Mesothelial cell of epicardium (in vitro differentiated cells): ENCODE measurements around the gene S100P. TPM values are rescaled to one million over a fixed set of nuclear protein-coding genes. Genes with fewer than 3 reads are reported as not detected.

ENCODE experiments used
- DNase-seq, 2 experiments: peaks; one replicate each; pipeline ENCODE4 v3.0.0; 2021; ENCODE audit warnings: low spot score in 2 of 2; ENCODE audit not compliant: unreplicated experiment in 2 of 2
- H3K27ac Mint-ChIP-seq: 2 replicates; pipeline ENCODE4 v1.8.0; 2021; ENCODE audit warnings: mixed read lengths
- H3K27me3 Mint-ChIP-seq: 2 replicates; pipeline ENCODE4 v1.8.0; 2021; ENCODE audit warnings: low read depth, mixed read lengths
- H3K36me3 Mint-ChIP-seq: 2 replicates; pipeline ENCODE4 v1.8.0; 2021; ENCODE audit warnings: mixed read lengths
- H3K4me1 Mint-ChIP-seq: 2 replicates; pipeline ENCODE4 v1.8.0; 2021; ENCODE audit warnings: mixed read lengths
- H3K4me3 Mint-ChIP-seq: 2 replicates; pipeline ENCODE4 v1.8.0; 2021; ENCODE audit warnings: mild to moderate bottlenecking, moderate library complexity, mixed read lengths
- H3K9me3 Mint-ChIP-seq: 2 replicates; pipeline ENCODE4 v1.8.0; 2021; ENCODE audit warnings: mixed read lengths
- total RNA-seq: library from RNA; stranded (reverse); gene quantifications from 3 replicates; pipeline ENCODE4 v1.2.1, GENCODE V29; 2021
- TF ChIP-seq, protein P1 (sequence below): fragments of 200-600 bp; sonication (generic); IDR thresholded peaks from one replicate; pipeline ENCODE4 v1.5.0; 2021; ENCODE audit warnings: antibody characterized with exemption; ENCODE audit not compliant: unreplicated experiment

S100P gene
- total RNA-seq, 1 donor from 2014 or later: 1.1 TPM

DNA sequence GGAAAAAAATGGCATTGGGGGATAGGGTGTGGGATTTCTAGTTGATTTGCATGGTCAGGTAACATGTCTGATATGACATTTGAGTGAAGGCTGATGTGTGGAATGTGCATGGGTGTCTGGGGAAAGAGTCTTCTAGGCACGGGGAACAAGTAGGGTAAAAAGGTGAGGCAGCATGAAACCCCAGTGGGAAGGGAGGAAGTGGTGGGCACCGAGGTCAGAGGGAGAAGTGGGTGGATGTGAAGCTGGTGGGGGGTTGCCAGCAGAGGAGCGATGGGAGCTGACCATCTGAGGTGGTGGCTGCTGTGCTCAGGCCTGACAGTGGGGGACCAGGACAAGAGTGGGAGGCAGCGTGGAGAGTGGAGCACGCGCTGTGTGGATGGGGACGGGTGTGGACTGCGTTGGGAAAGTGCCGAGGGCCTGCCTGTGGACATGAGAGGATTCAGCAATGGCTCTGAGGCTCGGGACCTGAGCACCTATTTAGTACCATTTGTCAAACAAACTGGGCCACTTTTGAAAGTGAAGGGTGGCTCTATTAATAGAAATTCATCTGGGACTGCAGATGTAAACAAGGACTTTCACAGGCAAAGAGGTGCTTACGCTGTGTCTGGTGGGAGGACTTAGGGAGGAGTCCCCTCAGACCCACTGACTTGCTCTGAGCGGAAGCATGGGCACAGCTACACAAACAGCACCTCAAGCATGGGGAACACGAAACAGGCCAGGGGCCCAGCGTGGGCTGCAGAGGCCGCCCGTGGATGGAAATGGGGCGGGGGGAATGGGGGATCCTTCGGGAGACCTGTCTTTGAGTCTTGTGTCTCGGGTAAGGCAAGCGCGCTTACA is 16.7 kb upstream of the S100P start:
- Mint-ChIP-seq H3K4me3 (no peak overlapping the region), H3K9me3 (peaks cover 7% of the 10 kb centered on the region), H3K4me1 (peaks cover 37% of the 10 kb centered on the region), H3K27me3 (no peaks in the 10 kb centered on the region), H3K36me3 (peaks cover 26% of the 10 kb centered on the region), H3K27ac (no peak overlapping the region)
- no peak for DNase-seq
- TF ChIP-seq, protein P1, sequence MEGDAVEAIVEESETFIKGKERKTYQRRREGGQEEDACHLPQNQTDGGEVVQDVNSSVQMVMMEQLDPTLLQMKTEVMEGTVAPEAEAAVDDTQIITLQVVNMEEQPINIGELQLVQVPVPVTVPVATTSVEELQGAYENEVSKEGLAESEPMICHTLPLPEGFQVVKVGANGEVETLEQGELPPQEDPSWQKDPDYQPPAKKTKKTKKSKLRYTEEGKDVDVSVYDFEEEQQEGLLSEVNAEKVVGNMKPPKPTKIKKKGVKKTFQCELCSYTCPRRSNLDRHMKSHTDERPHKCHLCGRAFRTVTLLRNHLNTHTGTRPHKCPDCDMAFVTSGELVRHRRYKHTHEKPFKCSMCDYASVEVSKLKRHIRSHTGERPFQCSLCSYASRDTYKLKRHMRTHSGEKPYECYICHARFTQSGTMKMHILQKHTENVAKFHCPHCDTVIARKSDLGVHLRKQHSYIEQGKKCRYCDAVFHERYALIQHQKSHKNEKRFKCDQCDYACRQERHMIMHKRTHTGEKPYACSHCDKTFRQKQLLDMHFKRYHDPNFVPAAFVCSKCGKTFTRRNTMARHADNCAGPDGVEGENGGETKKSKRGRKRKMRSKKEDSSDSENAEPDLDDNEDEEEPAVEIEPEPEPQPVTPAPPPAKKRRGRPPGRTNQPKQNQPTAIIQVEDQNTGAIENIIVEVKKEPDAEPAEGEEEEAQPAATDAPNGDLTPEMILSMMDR: no peak

GRCh38 chr4:6680372-6681034 is 13.2 kb upstream of the S100P start:
- no peak for DNase-seq
- no peak overlapping the region for H3K4me3 Mint-ChIP-seq
- peaks cover 7% of the 10 kb centered on the region for H3K9me3 Mint-ChIP-seq
- peaks cover 18% of the 10 kb centered on the region for H3K4me1 Mint-ChIP-seq
- no peaks in the 10 kb centered on the region for H3K27me3 Mint-ChIP-seq
- H3K27ac Mint-ChIP-seq: no peak overlapping the region
- TF ChIP-seq, protein P1: no peak
- H3K36me3 Mint-ChIP-seq: peaks cover 26% of the 10 kb centered on the region

DNA sequence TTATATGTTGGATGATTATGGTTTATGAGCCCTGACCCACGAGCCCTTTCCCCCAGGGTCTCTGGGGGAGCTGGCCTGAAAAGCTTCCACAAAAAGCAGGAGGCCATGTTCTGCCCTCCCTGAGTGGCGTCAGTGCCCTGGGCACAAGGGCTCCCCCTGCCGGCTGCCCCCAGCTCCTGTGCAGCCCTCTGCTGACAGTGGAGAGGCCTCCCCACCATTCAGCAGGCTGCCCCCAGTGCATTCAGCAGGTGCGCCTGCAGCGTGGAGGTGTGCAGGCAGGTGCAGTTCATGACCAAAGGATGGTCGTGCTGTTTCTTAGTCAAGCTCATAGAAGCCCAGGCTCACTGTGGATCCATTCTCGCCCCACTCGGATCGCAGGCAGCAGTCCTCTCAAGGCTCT is 12.5 kb upstream of the S100P start:
- Mint-ChIP-seq H3K4me3 (no peak overlapping the region), H3K27ac (no peak overlapping the region)
- TF ChIP-seq, protein P1: no peak

GRCh38 chr4:6682862-6683590 is 10.7 kb upstream of the S100P start:
- H3K27ac Mint-ChIP-seq: no peak overlapping the region
- no peak overlapping the region for H3K4me3 Mint-ChIP-seq
- no peak for DNase-seq
- TF ChIP-seq, protein P1: no peak
- H3K9me3 Mint-ChIP-seq: peaks cover 10% of the 10 kb centered on the region
- no peaks in the 10 kb centered on the region for H3K27me3 Mint-ChIP-seq
- peaks cover 6% of the 10 kb centered on the region for H3K4me1 Mint-ChIP-seq
- peaks cover 26% of the 10 kb centered on the region for H3K36me3 Mint-ChIP-seq

More for the DNA sequence above, 12.5 kb upstream of the S100P start:
- H3K4me1 Mint-ChIP-seq: peaks cover 11% of the 10 kb centered on the region
- no peak for DNase-seq
- H3K36me3 Mint-ChIP-seq: peaks cover 26% of the 10 kb centered on the region
- H3K9me3 Mint-ChIP-seq: peaks cover 7% of the 10 kb centered on the region
- H3K27me3 Mint-ChIP-seq: no peaks in the 10 kb centered on the region

DNA sequence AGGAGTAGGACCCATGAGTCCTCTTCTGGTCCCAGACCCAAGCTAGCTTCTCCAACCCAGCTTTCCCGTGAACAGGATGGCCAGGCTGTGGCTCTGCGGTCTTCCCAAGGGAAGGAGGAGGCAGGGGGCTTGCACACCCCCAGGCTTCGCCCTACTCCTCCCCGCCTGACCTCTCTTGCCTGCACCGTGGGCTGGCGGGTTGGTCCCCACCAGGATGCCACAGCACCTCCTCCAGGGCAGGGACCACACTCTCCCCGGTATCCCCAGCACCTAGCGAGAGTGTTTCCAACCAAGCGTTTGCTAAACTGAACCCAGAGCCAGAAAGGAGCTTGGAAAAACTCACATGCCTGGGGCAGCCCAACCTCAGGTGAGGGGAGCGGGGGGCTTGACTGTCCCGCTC is 9.0 kb upstream of the S100P start:
- H3K27ac Mint-ChIP-seq: no peak overlapping the region
- DNase-seq: no peak
- peaks cover 23% of the 10 kb centered on the region for H3K4me1 Mint-ChIP-seq
- peaks cover 10% of the 10 kb centered on the region for H3K9me3 Mint-ChIP-seq
- H3K4me3 Mint-ChIP-seq: no peak overlapping the region
- peaks cover 16% of the 10 kb centered on the region for H3K36me3 Mint-ChIP-seq
- H3K27me3 Mint-ChIP-seq: no peaks in the 10 kb centered on the region
- TF ChIP-seq, protein P1: no peak
